ENCODE results near the gene ANAPC2.
A peak's percentile ranks its signal among the peaks of the same experiment; 100 is the strongest.

ANAPC2 gene

DNA sequence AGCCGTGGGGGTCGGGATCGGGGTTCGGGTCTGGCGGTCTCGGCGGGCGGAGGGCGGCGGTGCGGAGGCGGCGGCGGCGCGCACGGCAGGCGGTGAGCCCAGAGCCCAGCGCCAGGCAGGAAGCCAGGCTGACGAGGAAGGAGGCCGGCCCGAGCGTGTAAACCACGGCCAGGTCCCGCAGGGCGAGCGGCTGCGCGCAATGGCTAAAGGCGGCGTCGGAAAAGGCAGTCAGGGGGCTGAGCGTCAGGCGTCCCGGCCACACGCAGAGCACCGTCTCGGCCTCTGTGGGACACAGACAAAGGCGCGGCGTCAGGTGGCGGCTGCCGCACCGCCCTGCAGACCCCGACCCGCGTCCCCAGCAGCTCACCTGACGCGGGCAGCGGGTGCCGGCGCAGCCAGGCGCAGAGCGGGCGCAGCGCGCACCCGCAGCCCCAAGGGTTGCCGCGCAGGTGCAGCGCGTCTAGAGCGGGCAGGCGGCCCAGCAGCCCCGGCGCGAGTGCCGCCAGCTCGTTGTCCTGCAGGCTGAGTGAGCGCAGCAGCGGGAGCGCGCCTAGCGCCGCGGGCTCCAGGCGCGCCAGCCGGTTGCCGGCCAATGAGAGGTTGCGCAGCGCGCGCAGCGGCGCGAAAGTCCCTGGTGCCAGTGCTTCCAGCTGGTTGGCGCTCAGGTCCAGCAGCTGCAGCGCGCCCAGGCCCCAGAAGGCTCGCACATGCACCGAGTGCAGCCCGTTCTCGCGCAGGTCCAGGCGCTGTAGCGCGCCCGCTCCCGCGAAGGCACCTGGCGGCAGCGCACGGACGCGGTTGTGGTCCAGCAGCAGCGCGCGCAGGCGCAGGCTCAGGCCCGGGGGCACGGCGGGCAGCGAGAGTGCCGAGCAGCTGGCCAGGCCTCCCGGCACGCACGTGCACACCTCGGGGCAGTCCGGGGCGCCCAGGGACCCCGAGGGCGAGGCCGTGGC, 19.2 kb downstream of the ANAPC2 start:
- peaks cover 0 to 74% (median 51%) of the 10 kb centered on the region in 4 experiments for H3K4me1 ChIP-seq (ENCODE audit: control extremely low read depth in 1 of 4, control insufficient read depth in 4 of 4, insufficient read depth in 4 of 4, low read length in 3 of 4)
- ChIA-PET POLR2A (no interaction called here), CTCF (interaction anchor here (1.4 kb wide), 1 partner anchor 55 kb away, joined by 6 read pairs; the partner anchor contains the start of gene CYSRT1)
- peak overlapping the region; percentile 27 to 75 (median 52) for H3K4me3 ChIP-seq (ENCODE audit: control insufficient read depth in 1 of 7, extremely low read depth in 1 of 7, insufficient read depth in 4 of 7, low read depth in 2 of 7, low read length in 6 of 7)
- under 1% methylated on average over 119 of the region's 124 CpGs for WGBS (ENCODE audit: insufficient coverage)
- no peak overlapping the region for H3K27ac ChIP-seq (ENCODE audit: insufficient read depth in 1 of 2, low read depth in 1 of 2, low read length in 2 of 2, poor library complexity in 1 of 2, severe bottlenecking in 2 of 2)
- DNase-seq, result peak in 2 of 3 donors; percentile 44 to 54
- H3K27me3 ChIP-seq (replicated peaks in 2 of 5; ENCODE audit: control insufficient read depth in 4 of 5, insufficient read depth in 5 of 5, low read length in 4 of 5), result peaks cover 0 to 64% (median 13%) of the 10 kb centered on the region in 5 experiments
- no peaks in the 10 kb centered on the region for H3K9me3 ChIP-seq (ENCODE audit: control extremely low read depth in 1 of 5, control insufficient read depth in 4 of 5, insufficient read depth in 2 of 5, low read depth in 1 of 5, low read length in 4 of 5)
- H3K36me3 ChIP-seq (ENCODE audit: control insufficient read depth in 4 of 4, insufficient read depth in 4 of 4, low read length in 3 of 4), result no peaks in the 10 kb centered on the region

DNA sequence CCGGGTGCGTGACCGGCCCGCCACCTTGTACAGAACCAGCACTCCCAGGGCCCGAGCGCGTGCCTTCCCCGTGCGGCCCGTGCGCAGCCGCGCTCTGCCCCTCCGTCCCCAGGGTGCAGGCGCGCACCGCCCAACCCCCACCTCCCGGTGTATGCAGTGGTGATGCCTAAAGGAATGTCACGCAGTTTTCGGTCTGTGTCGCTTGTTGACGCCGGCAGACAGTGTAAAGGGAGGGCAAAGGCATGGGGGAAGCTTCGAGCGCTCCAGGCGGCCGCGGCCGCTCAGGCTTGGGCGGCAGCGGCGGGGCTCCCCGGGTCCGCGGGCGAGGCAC, 19.8 kb downstream of the ANAPC2 start:
- H3K27me3 ChIP-seq (replicated peaks in 2 of 5; ENCODE audit: control insufficient read depth in 4 of 5, insufficient read depth in 5 of 5, low read length in 4 of 5), result peaks cover 0 to 71% (median 15%) of the 10 kb centered on the region in 5 experiments
- peaks cover 0 to 70% (median 49%) of the 10 kb centered on the region in 4 experiments for H3K4me1 ChIP-seq (ENCODE audit: control extremely low read depth in 1 of 4, control insufficient read depth in 4 of 4, insufficient read depth in 4 of 4, low read length in 3 of 4)
- H3K9me3 ChIP-seq (ENCODE audit: control extremely low read depth in 1 of 5, control insufficient read depth in 4 of 5, insufficient read depth in 2 of 5, low read depth in 1 of 5, low read length in 4 of 5), result no peaks in the 10 kb centered on the region
- ChIA-PET CTCF (no interaction called here), POLR2A (interaction anchor here (0.7 kb wide), 1 partner anchor 595 kb away, joined by 5 read pairs; no protein-coding TSS in a partner anchor)
- peak in 1 of 3 donors; percentile 24 for DNase-seq
- no peak overlapping the region for H3K27ac ChIP-seq (ENCODE audit: insufficient read depth in 1 of 2, low read depth in 1 of 2, low read length in 2 of 2, poor library complexity in 1 of 2, severe bottlenecking in 2 of 2)
- H3K4me3 ChIP-seq (ENCODE audit: control insufficient read depth in 1 of 7, extremely low read depth in 1 of 7, insufficient read depth in 4 of 7, low read depth in 2 of 7, low read length in 6 of 7), result peak overlapping the region in 5 of 7 experiments; percentile 35 to 75 (median 67)
- under 1% methylated on average over 31 of the region's 36 CpGs for WGBS (ENCODE audit: insufficient coverage)
- no peaks in the 10 kb centered on the region for H3K36me3 ChIP-seq (ENCODE audit: control insufficient read depth in 4 of 4, insufficient read depth in 4 of 4, low read length in 3 of 4)

DNA sequence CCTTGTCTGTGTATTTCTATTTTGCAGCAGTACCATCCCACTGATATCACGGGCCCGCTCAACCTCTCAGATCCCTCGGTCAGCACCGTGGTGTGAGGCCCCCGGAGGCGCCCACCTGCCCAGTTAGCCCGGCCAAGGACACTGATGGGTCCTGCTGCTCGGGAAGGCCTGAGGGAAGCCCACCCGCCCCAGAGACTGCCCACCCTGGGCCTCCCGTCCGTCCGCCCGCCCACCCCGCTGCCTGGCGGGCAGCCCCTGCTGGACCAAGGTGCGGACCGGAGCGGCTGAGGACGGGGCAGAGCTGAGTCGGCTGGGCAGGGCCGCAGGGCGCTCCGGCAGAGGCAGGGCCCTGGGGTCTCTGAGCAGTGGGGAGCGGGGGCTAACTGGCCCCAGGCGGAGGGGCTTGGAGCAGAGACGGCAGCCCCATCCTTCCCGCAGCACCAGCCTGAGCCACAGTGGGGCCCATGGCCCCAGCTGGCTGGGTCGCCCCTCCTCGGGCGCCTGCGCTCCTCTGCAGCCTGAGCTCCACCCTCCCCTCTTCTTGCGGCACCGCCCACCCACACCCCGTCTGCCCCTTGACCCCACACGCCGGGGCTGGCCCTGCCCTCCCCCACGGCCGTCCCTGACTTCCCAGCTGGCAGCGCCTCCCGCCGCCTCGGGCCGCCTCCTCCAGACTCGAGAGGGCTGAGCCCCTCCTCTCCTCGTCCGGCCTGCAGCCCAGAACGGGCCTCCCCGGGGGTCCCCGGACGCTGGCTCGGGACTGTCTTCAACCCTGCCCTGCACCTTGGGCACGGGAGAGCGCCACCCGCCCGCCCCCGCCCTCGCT, 20.4 kb downstream of the ANAPC2 start:
- ChIA-PET CTCF (interaction anchor here (1.2 kb wide), 1 partner anchor 67 kb away, joined by 3 read pairs; no protein-coding TSS in a partner anchor), POLR2A (interaction anchor here (0.7 kb wide), 1 partner anchor 594 kb away, joined by 5 read pairs; no protein-coding TSS in a partner anchor)
- peaks cover 0 to 76% (median 18%) of the 10 kb centered on the region in 5 experiments for H3K27me3 ChIP-seq (replicated peaks in 2 of 5; ENCODE audit: control insufficient read depth in 4 of 5, insufficient read depth in 5 of 5, low read length in 4 of 5)
- no peaks in the 10 kb centered on the region for H3K9me3 ChIP-seq (ENCODE audit: control extremely low read depth in 1 of 5, control insufficient read depth in 4 of 5, insufficient read depth in 2 of 5, low read depth in 1 of 5, low read length in 4 of 5)
- 12% methylated on average over 41 of the region's 57 CpGs for WGBS (ENCODE audit: insufficient coverage)
- H3K4me3 ChIP-seq (ENCODE audit: control insufficient read depth in 1 of 7, extremely low read depth in 1 of 7, insufficient read depth in 4 of 7, low read depth in 2 of 7, low read length in 6 of 7), result peak overlapping the region in 3 of 7 experiments; percentile 22 to 67 (median 57)
- H3K27ac ChIP-seq (ENCODE audit: insufficient read depth in 1 of 2, low read depth in 1 of 2, low read length in 2 of 2, poor library complexity in 1 of 2, severe bottlenecking in 2 of 2), result no peak overlapping the region
- no peak for DNase-seq
- peaks cover 0 to 70% (median 50%) of the 10 kb centered on the region in 4 experiments for H3K4me1 ChIP-seq (ENCODE audit: control extremely low read depth in 1 of 4, control insufficient read depth in 4 of 4, insufficient read depth in 4 of 4, low read length in 3 of 4)
- H3K36me3 ChIP-seq (ENCODE audit: control insufficient read depth in 4 of 4, insufficient read depth in 4 of 4, low read length in 3 of 4), result no peaks in the 10 kb centered on the region

DNA sequence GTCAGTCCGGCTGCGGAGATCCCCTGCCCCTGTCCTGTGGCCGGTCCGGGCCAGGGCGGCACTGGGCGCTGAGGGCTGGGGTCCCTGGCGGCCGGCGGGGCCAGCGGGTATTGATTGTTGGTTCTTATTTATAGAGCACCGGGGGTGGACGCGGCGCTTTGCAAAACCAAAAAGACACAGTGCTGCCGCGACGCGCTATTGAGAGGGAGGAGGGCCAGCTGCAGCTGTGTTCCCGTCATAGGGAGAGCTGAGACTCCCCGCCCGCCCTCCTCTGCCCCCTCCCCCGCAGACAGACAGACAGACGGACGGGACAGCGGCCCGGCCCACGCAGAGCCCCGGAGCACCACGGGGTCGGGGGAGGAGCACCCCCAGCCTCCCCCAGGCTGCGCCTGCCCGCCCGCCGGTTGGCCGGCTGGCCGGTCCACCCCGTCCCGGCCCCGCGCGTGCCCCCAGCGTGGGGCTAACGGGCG, 21.0 kb downstream of the ANAPC2 start:
- no peaks in the 10 kb centered on the region for H3K9me3 ChIP-seq (ENCODE audit: control extremely low read depth in 1 of 5, control insufficient read depth in 4 of 5, insufficient read depth in 2 of 5, low read depth in 1 of 5, low read length in 4 of 5)
- no peak overlapping the region for H3K27ac ChIP-seq (ENCODE audit: insufficient read depth in 1 of 2, low read depth in 1 of 2, low read length in 2 of 2, poor library complexity in 1 of 2, severe bottlenecking in 2 of 2)
- peaks cover 0 to 70% (median 49%) of the 10 kb centered on the region in 4 experiments for H3K4me1 ChIP-seq (ENCODE audit: control extremely low read depth in 1 of 4, control insufficient read depth in 4 of 4, insufficient read depth in 4 of 4, low read length in 3 of 4)
- H3K36me3 ChIP-seq (ENCODE audit: control insufficient read depth in 4 of 4, insufficient read depth in 4 of 4, low read length in 3 of 4), result no peaks in the 10 kb centered on the region
- CTCF ChIA-PET, result interaction anchor here (1.2 kb wide), 1 partner anchor 68 kb away, joined by 3 read pairs; no protein-coding TSS in a partner anchor
- peak in 1 of 3 donors; percentile 21 for DNase-seq
- peaks cover 0 to 83% (median 18%) of the 10 kb centered on the region in 5 experiments for H3K27me3 ChIP-seq (replicated peaks in 2 of 5; ENCODE audit: control insufficient read depth in 4 of 5, insufficient read depth in 5 of 5, low read length in 4 of 5)
- 34% methylated on average over 35 of the region's 44 CpGs for WGBS (ENCODE audit: insufficient coverage)
- H3K4me3 ChIP-seq (ENCODE audit: control insufficient read depth in 1 of 7, extremely low read depth in 1 of 7, insufficient read depth in 4 of 7, low read depth in 2 of 7, low read length in 6 of 7), result peak overlapping the region in 1 of 7 experiments; percentile 57
- POLR2A ChIA-PET, result no interaction called here

DNA sequence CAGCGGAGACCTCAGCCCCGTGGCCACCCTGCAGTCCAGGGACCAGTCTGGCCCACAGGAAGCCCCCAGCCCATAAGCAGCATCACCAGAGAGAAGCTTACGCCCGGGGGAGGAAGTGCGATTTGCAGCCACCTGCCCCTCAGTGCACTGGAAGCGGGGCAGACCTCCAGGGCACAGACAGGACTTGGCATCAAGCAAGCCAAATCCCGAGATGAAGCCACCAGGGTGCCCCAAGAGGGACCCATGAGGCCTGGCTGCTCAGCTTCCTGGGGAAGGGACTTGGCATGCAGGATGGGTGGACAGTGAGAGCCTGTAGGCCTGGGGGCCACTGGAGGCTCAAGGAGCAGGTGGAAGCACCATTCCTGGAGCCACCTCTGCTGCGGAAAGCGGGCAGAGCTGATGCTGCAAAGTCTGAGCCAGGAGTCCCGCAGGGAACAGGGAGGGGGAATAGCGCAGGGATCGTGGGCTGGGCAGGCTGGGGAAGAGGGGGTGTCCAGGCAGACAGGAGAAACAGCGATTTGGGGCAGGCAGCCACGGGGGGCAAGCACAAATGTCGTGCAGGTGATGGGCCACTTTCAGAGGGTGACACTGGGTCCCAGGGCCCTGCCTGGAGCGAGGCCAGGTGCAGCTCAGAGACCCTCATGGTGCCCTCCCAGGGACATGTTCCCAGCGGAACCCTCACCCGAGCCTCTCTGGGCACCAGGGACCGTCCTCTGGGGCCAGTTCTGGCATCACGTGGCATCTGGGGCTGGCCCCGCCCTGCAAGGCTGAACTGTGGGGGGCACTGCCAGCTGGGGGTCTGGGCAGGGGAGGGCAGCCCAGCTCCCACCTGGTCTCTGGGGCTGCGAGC, 21.8 kb downstream of the ANAPC2 start:
- no peaks in the 10 kb centered on the region for H3K36me3 ChIP-seq (ENCODE audit: control insufficient read depth in 4 of 4, insufficient read depth in 4 of 4, low read length in 3 of 4)
- ChIA-PET CTCF (interaction anchor here (0.8 to 1.3 kb wide), 4 partner anchors 9 to 68 kb away, joined by 3 read pairs; no protein-coding TSS in a partner anchor), POLR2A (no interaction called here)
- H3K4me1 ChIP-seq (ENCODE audit: control extremely low read depth in 1 of 4, control insufficient read depth in 4 of 4, insufficient read depth in 4 of 4, low read length in 3 of 4), result peaks cover 0 to 69% (median 48%) of the 10 kb centered on the region in 4 experiments
- no peak for DNase-seq
- no peaks in the 10 kb centered on the region for H3K9me3 ChIP-seq (ENCODE audit: control extremely low read depth in 1 of 5, control insufficient read depth in 4 of 5, insufficient read depth in 2 of 5, low read depth in 1 of 5, low read length in 4 of 5)
- no peak overlapping the region for H3K4me3 ChIP-seq (ENCODE audit: control insufficient read depth in 1 of 7, extremely low read depth in 1 of 7, insufficient read depth in 4 of 7, low read depth in 2 of 7, low read length in 6 of 7)
- 66% methylated on average over 15 of the region's 22 CpGs for WGBS (ENCODE audit: insufficient coverage)
- H3K27me3 ChIP-seq (replicated peaks in 2 of 5; ENCODE audit: control insufficient read depth in 4 of 5, insufficient read depth in 5 of 5, low read length in 4 of 5), result peaks cover 0 to 90% (median 14%) of the 10 kb centered on the region in 5 experiments
- H3K27ac ChIP-seq (ENCODE audit: insufficient read depth in 1 of 2, low read depth in 1 of 2, low read length in 2 of 2, poor library complexity in 1 of 2, severe bottlenecking in 2 of 2), result no peak overlapping the region

DNA sequence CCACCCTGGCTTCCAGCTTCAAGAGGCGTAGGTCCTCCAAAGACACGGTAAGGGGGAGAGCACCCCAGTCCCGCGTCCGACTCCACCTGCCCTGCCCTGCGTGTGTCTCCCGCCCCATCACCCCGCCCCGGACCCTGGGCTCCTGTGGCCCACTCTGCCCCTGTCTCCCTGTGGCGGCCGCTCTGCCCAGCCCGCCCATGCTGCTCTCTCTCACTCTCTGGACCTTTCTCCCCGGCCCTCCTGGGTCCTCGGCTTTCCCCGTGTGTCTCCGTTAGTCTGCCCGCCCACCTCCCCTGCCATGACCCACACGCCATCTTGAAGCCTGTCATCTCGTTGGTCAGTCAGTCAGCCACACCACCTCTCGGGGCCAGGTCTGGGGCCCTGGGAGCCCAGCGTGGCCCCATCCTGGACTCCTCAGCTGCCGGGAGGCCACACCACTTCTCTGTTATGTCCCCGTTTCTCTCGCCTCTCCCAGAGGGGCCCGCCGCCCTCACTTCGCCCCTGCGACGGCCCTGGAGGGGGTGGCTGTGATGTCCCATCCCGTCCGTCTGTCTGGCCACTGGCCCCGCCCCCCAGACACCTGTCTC, 23.0 kb downstream of the ANAPC2 start:
- WGBS (ENCODE audit: insufficient coverage), result 92% methylated on average over 29 of the region's 32 CpGs
- POLR2A ChIA-PET, result no interaction called here

More for the DNA sequence above, 23.0 kb downstream of the ANAPC2 start:
- H3K36me3 ChIP-seq (ENCODE audit: control insufficient read depth in 4 of 4, insufficient read depth in 4 of 4, low read length in 3 of 4), result no peaks in the 10 kb centered on the region
- no peak for DNase-seq
- H3K27me3 ChIP-seq (replicated peaks in 2 of 5; ENCODE audit: control insufficient read depth in 4 of 5, insufficient read depth in 5 of 5, low read length in 4 of 5), result peaks cover 0 to 96% (median 14%) of the 10 kb centered on the region in 5 experiments
- no peak overlapping the region for H3K27ac ChIP-seq (ENCODE audit: insufficient read depth in 1 of 2, low read depth in 1 of 2, low read length in 2 of 2, poor library complexity in 1 of 2, severe bottlenecking in 2 of 2)
- no peak overlapping the region for H3K4me3 ChIP-seq (ENCODE audit: control insufficient read depth in 1 of 7, extremely low read depth in 1 of 7, insufficient read depth in 4 of 7, low read depth in 2 of 7, low read length in 6 of 7)
- no peaks in the 10 kb centered on the region for H3K9me3 ChIP-seq (ENCODE audit: control extremely low read depth in 1 of 5, control insufficient read depth in 4 of 5, insufficient read depth in 2 of 5, low read depth in 1 of 5, low read length in 4 of 5)
- H3K4me1 ChIP-seq (ENCODE audit: control extremely low read depth in 1 of 4, control insufficient read depth in 4 of 4, insufficient read depth in 4 of 4, low read length in 3 of 4), result peaks cover 0 to 58% (median 41%) of the 10 kb centered on the region in 4 experiments
- CTCF ChIA-PET, result interaction anchor here (1.1 kb wide), 1 partner anchor 10 kb away, joined by 3 read pairs; no protein-coding TSS in a partner anchor

Data from common myeloid progenitor, CD34-positive (primary cell).